ENCODE results near the gene SPATA3. TPM values are rescaled to one million over a fixed set of nuclear protein-coding genes. Genes with fewer than 3 reads are reported as not detected.

Gene SPATA3
- total and polyA plus RNA-seq, 4 donors = not detected

DNA sequence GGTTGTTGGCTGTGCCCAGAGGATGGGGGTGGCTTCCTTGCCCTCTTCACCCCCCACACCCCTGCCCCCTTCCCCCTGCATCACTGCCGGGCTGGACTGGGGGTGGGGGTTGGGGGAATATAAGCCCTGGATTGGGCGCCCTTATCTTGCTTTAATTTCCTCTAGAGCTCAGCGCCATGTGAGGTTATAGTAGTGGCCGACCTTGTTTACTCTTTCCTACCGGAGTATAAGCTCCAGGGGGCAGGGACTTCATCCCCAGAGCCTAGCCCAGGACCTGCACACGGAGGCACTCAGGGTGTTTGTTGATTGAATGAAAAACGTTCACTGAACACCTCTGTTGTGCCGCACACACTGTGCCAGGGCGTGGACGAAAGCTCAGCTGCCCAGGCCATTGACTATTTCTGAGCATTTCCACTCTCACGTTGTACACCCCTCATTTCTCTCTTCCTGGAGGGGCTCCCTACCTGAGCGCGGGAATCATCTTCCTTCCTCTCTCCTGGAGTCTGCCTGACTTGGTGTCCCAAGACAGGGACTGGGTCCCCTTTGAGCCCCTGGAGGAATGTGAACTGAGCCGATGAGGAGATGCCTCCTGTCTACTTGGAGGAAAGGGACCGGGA, 9.3 kb upstream of the SPATA3 start:
- Histone ChIP-seq H3K27ac (ENCODE audit: low read depth in 1 of 2, low read length in 2 of 2) (no peak overlapping the region), H3K4me1 (ENCODE audit: control insufficient read depth in 1 of 2, insufficient read depth in 2 of 2, low read length in 2 of 2) (no peaks in the 10 kb centered on the region), H3K27me3 (ENCODE audit: control insufficient read depth in 1 of 2, insufficient read depth in 2 of 2, low read length in 1 of 2) (no peaks in the 10 kb centered on the region), H3K4me3 (ENCODE audit: low read length in 2 of 2) (no peak overlapping the region), H3K9me3 (ENCODE audit: control insufficient read depth, low read length) (no peaks in the 10 kb centered on the region), H3K36me3 (ENCODE audit: control insufficient read depth in 1 of 2, insufficient read depth in 2 of 2, low read length in 1 of 2) (no peaks in the 10 kb centered on the region)
- WGBS, 2 donors = 39 to 43% methylated on average over 15 of the region's 15 CpGs
- DNase-seq (no peak), ATAC-seq (ENCODE audit: low FRiP score) (no peak)
- intact Hi-C loops (cut with DNase I) = loop anchor here (2.0 to 10.0 kb wide), 4 partner anchors 82 to 162 kb away; no protein-coding TSS in a partner anchor

DNA sequence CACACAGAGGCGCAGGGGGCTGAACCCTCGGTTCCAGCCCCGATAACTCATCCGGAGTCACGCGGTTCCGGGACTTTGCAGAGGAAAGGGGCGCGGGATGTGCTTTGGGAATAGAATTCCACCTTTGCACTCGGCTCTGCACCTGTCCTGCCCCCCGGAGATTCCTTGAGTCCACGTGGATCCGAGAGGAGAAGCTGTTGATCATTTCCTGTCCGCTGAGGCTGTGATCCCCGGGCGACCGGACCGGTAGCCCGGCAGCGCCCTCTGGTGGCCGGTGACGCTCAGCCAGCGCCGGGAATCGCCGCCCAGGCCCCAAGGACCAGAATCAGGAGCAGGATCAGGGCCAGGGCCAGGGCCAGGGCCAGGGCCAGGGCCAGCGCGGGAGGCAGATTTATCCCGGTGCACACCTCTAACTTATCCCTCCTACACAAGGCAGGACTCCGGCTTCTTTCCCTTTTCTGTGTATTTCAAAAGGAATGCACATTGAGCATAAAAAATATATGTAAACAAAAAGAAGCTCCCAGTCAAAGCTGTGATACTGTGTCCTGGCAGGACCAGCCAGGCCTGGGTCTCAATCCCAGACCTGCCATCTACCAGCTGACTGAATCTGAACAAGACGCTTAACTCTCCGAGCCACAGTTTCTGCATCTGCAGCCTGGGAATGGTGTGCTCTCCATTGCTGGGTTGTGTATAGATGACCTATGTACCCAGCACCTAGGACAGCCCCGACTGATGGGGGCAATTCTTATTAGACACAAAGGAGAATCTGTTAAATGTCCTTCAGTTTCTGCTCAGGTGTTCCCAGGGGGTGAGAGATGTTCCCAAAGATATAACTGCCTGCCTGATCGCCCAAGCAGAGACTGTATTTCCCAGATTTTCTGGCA, 8.5 kb upstream of the SPATA3 start:
- H3K27me3 ChIP-seq (ENCODE audit: control insufficient read depth in 1 of 2, insufficient read depth in 2 of 2, low read length in 1 of 2) = no peaks in the 10 kb centered on the region
- 9 to 10% methylated on average over 30 to 34 of the region's 34 CpGs for WGBS, 2 donors

DNA sequence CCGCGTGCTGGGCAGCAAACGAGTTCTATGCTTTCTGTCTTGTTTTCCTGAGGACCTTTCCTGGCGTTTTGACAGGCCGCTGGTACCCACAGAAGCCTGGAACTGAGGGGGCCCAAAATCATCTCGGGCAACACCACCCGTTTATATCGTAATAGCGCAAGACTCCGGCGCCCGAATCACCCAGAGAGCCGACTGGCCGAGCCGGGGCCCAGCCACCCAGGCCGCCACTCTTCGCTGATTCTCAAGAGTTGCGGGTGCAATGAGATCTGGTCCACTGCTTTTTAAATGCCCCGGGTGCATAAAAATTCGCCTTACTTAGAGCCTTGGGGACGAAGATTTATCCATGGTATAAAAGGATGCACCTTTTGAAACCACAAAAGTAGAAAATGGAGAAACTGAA, 6.2 kb upstream of the SPATA3 start:
- H3K27ac ChIP-seq (ENCODE audit: low read depth in 1 of 2, low read length in 2 of 2) = no peak overlapping the region
- no peak for ATAC-seq (ENCODE audit: low FRiP score)
- DNase-seq = no peak
- H3K4me3 ChIP-seq (ENCODE audit: low read length in 2 of 2) = no peak overlapping the region
- no peaks in the 10 kb centered on the region for H3K9me3 ChIP-seq (ENCODE audit: control insufficient read depth, low read length)
- H3K4me1 ChIP-seq (ENCODE audit: control insufficient read depth in 1 of 2, insufficient read depth in 2 of 2, low read length in 2 of 2) = no peaks in the 10 kb centered on the region
- intact Hi-C loops (cut with DNase I) = loop anchor here (5.0 to 10.0 kb wide), 2 partner anchors 85 to 142 kb away; no protein-coding TSS in a partner anchor
- no peaks in the 10 kb centered on the region for H3K27me3 ChIP-seq (ENCODE audit: control insufficient read depth in 1 of 2, insufficient read depth in 2 of 2, low read length in 1 of 2)
- 93 to 95% methylated on average over 21 of the region's 21 CpGs for WGBS, 2 donors
- no peaks in the 10 kb centered on the region for H3K36me3 ChIP-seq (ENCODE audit: control insufficient read depth in 1 of 2, insufficient read depth in 2 of 2, low read length in 1 of 2)

More for the DNA sequence above, 8.5 kb upstream of the SPATA3 start:
- H3K4me3 ChIP-seq (ENCODE audit: low read length in 2 of 2) = no peak overlapping the region
- DNase-seq = peak; percentile 88 to 95
- no peak overlapping the region for H3K27ac ChIP-seq (ENCODE audit: low read depth in 1 of 2, low read length in 2 of 2)
- intact Hi-C loops (cut with DNase I) = loop anchor here (2.0 to 10.0 kb wide), 4 partner anchors 83 to 163 kb away; no protein-coding TSS in a partner anchor
- H3K9me3 ChIP-seq (ENCODE audit: control insufficient read depth, low read length) = no peaks in the 10 kb centered on the region
- peak; percentile 90 for ATAC-seq (ENCODE audit: low FRiP score)
- no peaks in the 10 kb centered on the region for H3K4me1 ChIP-seq (ENCODE audit: control insufficient read depth in 1 of 2, insufficient read depth in 2 of 2, low read length in 2 of 2)
- no peaks in the 10 kb centered on the region for H3K36me3 ChIP-seq (ENCODE audit: control insufficient read depth in 1 of 2, insufficient read depth in 2 of 2, low read length in 1 of 2)

DNA sequence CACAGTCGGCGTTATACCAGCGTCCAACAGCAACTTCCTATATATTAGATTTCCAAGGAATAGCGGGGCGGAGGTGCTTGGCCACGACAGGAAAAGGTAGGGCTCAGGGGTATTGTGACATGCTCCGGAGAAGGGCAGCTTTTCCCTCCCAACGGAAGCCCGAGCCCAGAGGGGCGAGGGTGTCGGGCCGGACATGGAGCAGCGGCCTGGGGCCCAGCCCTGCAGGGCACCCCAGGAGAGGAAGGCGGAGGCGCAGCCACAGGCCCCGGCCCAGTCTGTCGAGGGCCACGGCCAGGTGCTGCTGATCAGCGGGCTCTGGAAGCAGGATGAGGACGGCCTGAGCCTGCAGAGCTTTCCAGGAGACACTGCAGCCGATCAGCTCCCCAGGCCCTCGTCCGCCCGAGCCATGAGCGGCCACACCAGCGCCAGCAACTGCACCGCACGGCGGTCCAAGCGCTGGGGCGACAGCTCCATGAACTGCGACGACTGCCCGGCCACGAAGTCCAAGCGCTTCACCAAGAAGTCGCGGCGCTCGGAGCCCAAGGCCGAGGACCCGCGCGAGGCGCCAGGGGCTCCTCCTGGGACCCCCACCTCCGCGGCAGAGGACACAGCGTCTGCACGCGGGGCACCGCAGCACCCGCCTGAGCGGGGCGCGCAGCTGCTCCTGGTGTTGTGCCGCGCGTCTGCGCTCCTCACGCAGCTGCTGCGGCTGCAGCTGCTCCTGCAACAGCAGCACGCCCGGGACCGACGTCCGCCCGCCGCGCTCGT, 5.6 kb upstream of the SPATA3 start:
- DNase-seq (no peak), ATAC-seq (ENCODE audit: low FRiP score) (no peak)
- intact Hi-C loops (cut with DNase I) = no loop called here
- Histone ChIP-seq H3K36me3 (ENCODE audit: control insufficient read depth in 1 of 2, insufficient read depth in 2 of 2, low read length in 1 of 2) (no peaks in the 10 kb centered on the region), H3K9me3 (ENCODE audit: control insufficient read depth, low read length) (no peaks in the 10 kb centered on the region), H3K27ac (ENCODE audit: low read depth in 1 of 2, low read length in 2 of 2) (no peak overlapping the region), H3K4me1 (ENCODE audit: control insufficient read depth in 1 of 2, insufficient read depth in 2 of 2, low read length in 2 of 2) (no peaks in the 10 kb centered on the region), H3K4me3 (ENCODE audit: low read length in 2 of 2) (no peak overlapping the region), H3K27me3 (ENCODE audit: control insufficient read depth in 1 of 2, insufficient read depth in 2 of 2, low read length in 1 of 2) (no peaks in the 10 kb centered on the region)
- 40 to 46% methylated on average over 68 to 70 of the region's 70 CpGs for WGBS, 2 donors

DNA sequence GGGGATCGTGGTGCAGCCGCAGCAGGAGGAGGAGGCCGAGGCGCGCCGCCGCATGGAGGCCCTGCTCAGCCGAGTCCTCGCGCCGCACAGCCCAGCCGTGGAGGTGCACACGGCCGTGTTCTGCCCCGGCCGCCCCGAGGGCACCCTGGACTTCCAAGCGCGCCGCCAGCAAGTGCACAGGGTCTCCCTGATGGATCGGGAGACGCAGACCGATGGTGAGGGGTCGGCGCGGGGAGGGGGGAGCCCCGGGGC, 5.1 kb upstream of the SPATA3 start:
- no peak for DNase-seq
- Histone ChIP-seq H3K4me1 (ENCODE audit: control insufficient read depth in 1 of 2, insufficient read depth in 2 of 2, low read length in 2 of 2) (no peaks in the 10 kb centered on the region), H3K27ac (ENCODE audit: low read depth in 1 of 2, low read length in 2 of 2) (no peak overlapping the region), H3K36me3 (ENCODE audit: control insufficient read depth in 1 of 2, insufficient read depth in 2 of 2, low read length in 1 of 2) (no peaks in the 10 kb centered on the region), H3K4me3 (ENCODE audit: low read length in 2 of 2) (no peak overlapping the region), H3K9me3 (ENCODE audit: control insufficient read depth, low read length) (no peaks in the 10 kb centered on the region), H3K27me3 (ENCODE audit: control insufficient read depth in 1 of 2, insufficient read depth in 2 of 2, low read length in 1 of 2) (no peaks in the 10 kb centered on the region)
- 38 to 39% methylated on average over 26 to 27 of the region's 27 CpGs for WGBS, 2 donors
- intact Hi-C loops (cut with DNase I) = no loop called here
- ATAC-seq (ENCODE audit: low FRiP score) = no peak

DNA sequence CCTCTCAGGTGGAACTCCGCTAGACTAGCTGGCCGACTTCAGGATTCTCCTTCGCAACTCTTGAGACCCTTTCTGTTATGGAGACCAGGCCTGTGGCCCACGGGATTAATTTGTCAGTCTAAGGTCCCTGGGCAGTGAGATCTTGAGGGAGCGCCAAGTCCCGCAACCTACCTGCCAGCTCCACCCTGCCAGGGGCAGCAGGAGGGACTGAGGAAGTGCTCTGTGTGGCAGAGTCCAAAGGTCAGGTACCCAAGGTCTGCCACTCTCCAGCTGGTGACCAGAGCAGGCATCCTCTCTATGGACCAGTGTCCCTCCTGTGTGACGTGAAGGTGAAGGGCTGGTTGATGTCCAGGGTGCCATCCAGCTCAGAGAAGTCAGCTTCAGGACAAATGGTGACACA, 4.3 kb upstream of the SPATA3 start:
- Histone ChIP-seq H3K4me1 (ENCODE audit: control insufficient read depth in 1 of 2, insufficient read depth in 2 of 2, low read length in 2 of 2) (no peaks in the 10 kb centered on the region), H3K27ac (ENCODE audit: low read depth in 1 of 2, low read length in 2 of 2) (no peak overlapping the region), H3K36me3 (ENCODE audit: control insufficient read depth in 1 of 2, insufficient read depth in 2 of 2, low read length in 1 of 2) (no peaks in the 10 kb centered on the region), H3K27me3 (ENCODE audit: control insufficient read depth in 1 of 2, insufficient read depth in 2 of 2, low read length in 1 of 2) (no peaks in the 10 kb centered on the region), H3K9me3 (ENCODE audit: control insufficient read depth, low read length) (no peaks in the 10 kb centered on the region), H3K4me3 (ENCODE audit: low read length in 2 of 2) (no peak overlapping the region)
- DNase-seq = no peak
- no peak for ATAC-seq (ENCODE audit: low FRiP score)
- 86 to 96% methylated on average over 7 of the region's 7 CpGs for WGBS, 2 donors
- intact Hi-C loops (cut with DNase I) = no loop called here

DNA sequence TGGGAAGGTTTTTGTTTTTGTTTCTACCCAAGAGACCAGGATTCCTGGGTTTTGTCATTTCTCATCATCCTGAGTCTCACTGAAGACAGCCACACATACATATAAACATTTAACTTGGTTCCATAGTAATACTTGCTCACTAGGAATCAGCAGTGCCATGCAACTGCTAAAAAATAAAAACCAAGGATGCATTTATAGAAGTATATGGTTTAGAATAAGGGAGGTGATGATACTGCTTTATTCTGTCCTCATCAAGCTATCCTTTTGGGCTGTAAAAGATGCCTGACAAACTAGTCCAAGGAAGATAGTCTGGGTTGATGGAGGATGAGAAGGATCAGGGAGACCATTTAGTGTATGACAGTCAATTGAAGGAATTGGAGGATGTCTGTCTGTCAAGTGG, 740 bp downstream of the SPATA3 start:
- H3K27me3 ChIP-seq (ENCODE audit: control insufficient read depth in 1 of 2, insufficient read depth in 2 of 2, low read length in 1 of 2) = no peaks in the 10 kb centered on the region

DNA sequence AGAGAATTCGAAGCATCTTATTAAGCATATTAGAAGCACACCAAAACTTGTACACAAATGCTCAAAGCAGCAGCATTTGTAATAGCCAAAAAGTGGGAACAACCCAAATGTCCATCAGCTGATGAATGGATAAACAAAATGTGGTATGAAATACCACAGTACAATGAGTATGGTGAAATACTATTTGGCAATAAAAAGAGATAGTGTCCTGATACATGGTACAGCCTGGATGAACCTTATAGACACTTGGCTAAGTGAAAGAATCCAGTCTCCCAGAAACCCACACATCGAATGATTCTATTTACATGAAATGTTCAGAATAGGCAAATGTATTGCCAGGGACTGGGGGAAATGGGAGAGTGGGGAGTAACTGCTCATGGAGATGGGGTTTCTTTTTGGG, 3.0 kb downstream of the SPATA3 start:
- 93 to 96% methylated on average over 2 of the region's 2 CpGs for WGBS, 2 donors
- intact Hi-C loops (cut with DNase I) = no loop called here
- Histone ChIP-seq H3K27ac (ENCODE audit: low read depth in 1 of 2, low read length in 2 of 2) (no peak overlapping the region), H3K4me1 (ENCODE audit: control insufficient read depth in 1 of 2, insufficient read depth in 2 of 2, low read length in 2 of 2) (no peaks in the 10 kb centered on the region), H3K27me3 (ENCODE audit: control insufficient read depth in 1 of 2, insufficient read depth in 2 of 2, low read length in 1 of 2) (no peaks in the 10 kb centered on the region), H3K4me3 (ENCODE audit: low read length in 2 of 2) (no peak overlapping the region), H3K9me3 (ENCODE audit: control insufficient read depth, low read length) (no peaks in the 10 kb centered on the region), H3K36me3 (ENCODE audit: control insufficient read depth in 1 of 2, insufficient read depth in 2 of 2, low read length in 1 of 2) (no peaks in the 10 kb centered on the region)
- no peak for DNase-seq
- no peak for ATAC-seq (ENCODE audit: low FRiP score)

More for the DNA sequence above, 740 bp downstream of the SPATA3 start:
- no peaks in the 10 kb centered on the region for H3K36me3 ChIP-seq (ENCODE audit: control insufficient read depth in 1 of 2, insufficient read depth in 2 of 2, low read length in 1 of 2)
- intact Hi-C loops (cut with DNase I) = no loop called here
- ATAC-seq (ENCODE audit: low FRiP score) (no peak), DNase-seq (no peak)
- no peak overlapping the region for H3K27ac ChIP-seq (ENCODE audit: low read depth in 1 of 2, low read length in 2 of 2)
- H3K4me3 ChIP-seq (ENCODE audit: low read length in 2 of 2) = no peak overlapping the region
- no peaks in the 10 kb centered on the region for H3K9me3 ChIP-seq (ENCODE audit: control insufficient read depth, low read length)
- no peaks in the 10 kb centered on the region for H3K4me1 ChIP-seq (ENCODE audit: control insufficient read depth in 1 of 2, insufficient read depth in 2 of 2, low read length in 2 of 2)

Measured in aorta (tissue), 5 donors.